Esophagus (tissue), 2 donors: ENCODE results near the gene MICAL3. TPM values are rescaled to one million over a fixed set of nuclear protein-coding genes. Genes with fewer than 3 reads are reported as not detected.
"Not testable (repeated sequence)": the region's sequence is repeated elsewhere in the genome, so short reads cannot be mapped to it uniquely, and the experiment has no call there.

Source experiments
- H3K27ac ChIP-seq, 2 donors: one replicate each; pipeline ENCODE4 v1.5.1; 2013; ENCODE audit warnings: low read depth in 2 of 2, mild to moderate bottlenecking in 2 of 2, inconsistent platforms in 1 of 2, low read length in 1 of 2, moderate library complexity in 1 of 2
- H3K27me3 ChIP-seq, 2 donors: one replicate each; pipeline ENCODE4 v1.6.1; 2013; ENCODE audit warnings: low read length in 2 of 2, control low read depth in 1 of 2, mild to moderate bottlenecking in 1 of 2; ENCODE audit not compliant: insufficient read depth in 2 of 2, control insufficient read depth in 1 of 2
- H3K36me3 ChIP-seq, 2 donors: one replicate each; pipeline ENCODE4 v1.6.1; 2013; ENCODE audit warnings: low read length in 1 of 2; ENCODE audit not compliant: control insufficient read depth in 2 of 2, insufficient read depth in 2 of 2
- H3K4me1 ChIP-seq, 2 donors: one replicate each; pipeline ENCODE4 v1.6.1; 2013; ENCODE audit warnings: low read length in 1 of 2; ENCODE audit not compliant: control insufficient read depth in 2 of 2, insufficient read depth in 2 of 2
- H3K4me3 ChIP-seq, 2 donors: one replicate each; pipeline ENCODE4 v1.5.1; 2013; ENCODE audit warnings: low read length in 2 of 2, mild to moderate bottlenecking in 2 of 2, low read depth in 1 of 2, moderate library complexity in 1 of 2
- H3K9me3 ChIP-seq, 2 donors: one replicate each; pipeline ENCODE4 v1.6.1; 2013; ENCODE audit warnings: mild to moderate bottlenecking in 2 of 2, low read depth in 1 of 2, low read length in 1 of 2, moderate library complexity in 1 of 2; ENCODE audit not compliant: control insufficient read depth in 2 of 2, insufficient read depth in 1 of 2
- WGBS, 2 donors: extraction: QIAGEN DNeasy Blood & Tissue Kit; methylation state at CpG; one replicate each; pipeline ENCODE4 v1.1.7; 2013; 5-methylcytosine and 5-hydroxymethylcytosine counted together
- polyA plus RNA-seq, 2 donors: library from polyadenylated mRNA; stranded (reverse); fragments of 200-250 nt; gene quantifications; one replicate each; pipeline ENCODE4 v1.2.3, GENCODE V29; 2013
- donor health status: healthy with polysubstance abuse.
- donor health status: Bipolar disorder and iron deficiency.

The MICAL3 gene
- polyA plus RNA-seq, 2 donors, result 6.2 to 13.3 TPM

DNA sequence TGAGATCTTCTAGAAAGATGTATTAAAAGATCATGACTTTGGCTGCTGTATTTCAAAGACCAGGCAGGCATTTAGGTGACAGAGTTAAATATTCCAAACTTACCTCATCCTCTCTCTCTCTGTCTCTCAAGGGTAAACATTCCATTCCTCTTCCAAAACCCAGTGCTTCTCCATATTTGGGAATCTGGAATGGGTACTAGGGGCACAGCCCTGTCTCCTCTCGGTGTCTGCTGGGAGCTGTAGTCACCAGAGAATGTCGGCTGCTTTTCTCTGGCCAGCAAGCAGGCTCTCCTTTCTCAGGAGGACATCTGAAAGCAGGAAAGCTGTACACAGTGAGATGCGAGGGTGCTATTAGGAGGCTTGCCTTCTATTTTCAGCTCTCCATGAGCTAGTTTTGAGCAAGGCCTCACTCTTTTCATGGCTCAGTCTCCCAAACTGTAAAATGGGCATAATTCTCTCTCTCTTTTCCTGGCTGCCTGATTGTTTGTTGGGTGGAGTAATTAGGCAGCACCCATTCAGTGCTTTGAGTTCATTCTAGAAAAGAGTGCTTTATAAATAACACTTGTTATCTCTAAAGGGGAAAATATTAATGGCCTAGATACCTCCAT, 44.1 kb upstream of the MICAL3 start:
- WGBS, 2 donors, result 57 to 61% methylated on average over 3 of the region's 3 CpGs
- Histone ChIP-seq H3K36me3 (no peaks in the 10 kb centered on the region), H3K27me3 (no peaks in the 10 kb centered on the region), H3K27ac (peak overlapping the region in 1 of 2 donors; percentile 74), H3K4me1 (peaks cover 2 to 7% of the 10 kb centered on the region in 2 donors), H3K4me3 (no peak overlapping the region), H3K9me3 (no peaks in the 10 kb centered on the region)

- Histone ChIP-seq H3K27ac (peak overlapping the region; percentile 60 to 72), H3K36me3 (no peaks in the 10 kb centered on the region), H3K27me3 (no peaks in the 10 kb centered on the region), H3K9me3 (no peaks in the 10 kb centered on the region), H3K4me3 (no peak overlapping the region), H3K4me1 (peaks cover 2 to 7% of the 10 kb centered on the region in 2 donors)
- WGBS, 2 donors, result 54 to 56% methylated on average over 14 of the region's 14 CpGs
Measured at GRCh38 chr22:18067548-18068341, 43.4 kb upstream of the MICAL3 start.

- Histone ChIP-seq H3K9me3 (no peaks in the 10 kb centered on the region), H3K27me3 (no peaks in the 10 kb centered on the region), H3K4me3 (no peak overlapping the region), H3K27ac (peak overlapping the region in 1 of 2 donors; percentile 72), H3K4me1 (peaks cover 2 to 7% of the 10 kb centered on the region in 2 donors), H3K36me3 (no peaks in the 10 kb centered on the region)
- WGBS, 2 donors, result 89 to 96% methylated on average over 3 of the region's 3 CpGs
Measured at GRCh38 chr22:18067121-18067520, 42.8 kb upstream of the MICAL3 start.

- no peak overlapping the region for H3K27ac ChIP-seq
- 62 to 70% methylated on average over 12 of the region's 12 CpGs for WGBS, 2 donors
- no peaks in the 10 kb centered on the region for H3K9me3 ChIP-seq
- H3K27me3 ChIP-seq, result no peaks in the 10 kb centered on the region
- H3K36me3 ChIP-seq, result no peaks in the 10 kb centered on the region
- peaks cover 2 to 7% of the 10 kb centered on the region in 2 donors for H3K4me1 ChIP-seq
- H3K4me3 ChIP-seq, result no peak overlapping the region
Measured at GRCh38 chr22:18066181-18066859, 42.0 kb upstream of the MICAL3 start.

DNA sequence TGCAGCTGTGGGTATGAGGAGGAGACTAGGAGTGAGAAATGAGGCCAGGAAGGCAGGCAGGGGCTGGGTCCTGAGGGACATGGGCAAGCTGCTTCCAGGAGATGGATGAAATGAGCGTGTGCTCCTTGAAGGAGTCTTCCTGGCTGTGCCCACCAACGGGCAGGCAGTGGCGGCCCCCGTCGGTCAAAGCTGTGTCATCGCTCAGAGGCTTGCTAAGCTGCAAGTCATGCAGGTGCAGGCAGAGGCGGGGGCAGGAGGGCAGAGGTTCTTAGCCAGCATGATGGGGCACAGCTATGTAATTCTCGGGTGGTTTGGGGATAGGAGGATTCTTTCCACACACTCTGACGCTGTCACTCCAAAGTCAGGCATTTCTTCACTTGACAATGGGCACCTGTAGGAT, 40.9 kb upstream of the MICAL3 start:
- WGBS, 2 donors, result 63 to 66% methylated on average over 9 of the region's 9 CpGs
- H3K27ac ChIP-seq, result no peak overlapping the region
- no peak overlapping the region for H3K4me3 ChIP-seq

GRCh38 chr22:18064636-18065035, 40.3 kb upstream of the MICAL3 start:
- Histone ChIP-seq H3K36me3 (no peaks in the 10 kb centered on the region), H3K9me3 (no peaks in the 10 kb centered on the region), H3K27ac (no peak overlapping the region), H3K27me3 (no peaks in the 10 kb centered on the region), H3K4me1 (peaks cover 0 to 2% of the 10 kb centered on the region in 2 donors), H3K4me3 (no peak overlapping the region)
- 89 to 91% methylated on average over 7 of the region's 7 CpGs for WGBS, 2 donors

More for the DNA sequence above, 40.9 kb upstream of the MICAL3 start:
- no peaks in the 10 kb centered on the region for H3K36me3 ChIP-seq
- H3K4me1 ChIP-seq, result peaks cover 0 to 2% of the 10 kb centered on the region in 2 donors
- H3K9me3 ChIP-seq, result no peaks in the 10 kb centered on the region
- no peaks in the 10 kb centered on the region for H3K27me3 ChIP-seq

- not testable (repeated sequence) for H3K4me1 ChIP-seq, H3K27me3 ChIP-seq, H3K9me3 ChIP-seq, H3K36me3 ChIP-seq, H3K4me3 ChIP-seq, H3K27ac ChIP-seq
- 76 to 82% methylated on average over 6 of the region's 6 CpGs for WGBS, 2 donors
Measured at GRCh38 chr22:18063715-18064114, 39.4 kb upstream of the MICAL3 start.

GRCh38 chr22:18063306-18063705, 38.9 kb upstream of the MICAL3 start:
- H3K27me3 ChIP-seq, result no peaks in the 10 kb centered on the region
- H3K36me3 ChIP-seq, result no peaks in the 10 kb centered on the region
- H3K4me1 ChIP-seq, result peaks cover 0 to 4% of the 10 kb centered on the region in 2 donors
- WGBS, 2 donors, result 86 to 88% methylated on average over 7 of the region's 7 CpGs
- no peaks in the 10 kb centered on the region for H3K9me3 ChIP-seq
- H3K4me3 ChIP-seq, result no peak overlapping the region
- H3K27ac ChIP-seq, result no peak overlapping the region

GRCh38 chr22:18062421-18062820, 38.1 kb upstream of the MICAL3 start:
- H3K4me1 ChIP-seq, result peaks cover 0 to 4% of the 10 kb centered on the region in 2 donors
- WGBS, 2 donors, result 82 to 85% methylated on average over 3 of the region's 3 CpGs
- H3K4me3 ChIP-seq, result no peak overlapping the region
- no peaks in the 10 kb centered on the region for H3K36me3 ChIP-seq
- H3K27ac ChIP-seq, result no peak overlapping the region
- no peaks in the 10 kb centered on the region for H3K9me3 ChIP-seq
- no peaks in the 10 kb centered on the region for H3K27me3 ChIP-seq
